IMR-90 (cell line): ENCODE results near the gene MAGI1.

Experiments
- CEBPB ChIP-seq: IDR thresholded peaks from 2 replicates; pipeline ENCODE4 v1.6.1; 2012; ENCODE audit warnings: low read depth, low read length, improper control_type of control experiment
- CHD1 ChIP-seq: IDR thresholded peaks from 2 replicates; pipeline ENCODE4 v1.6.1; 2012; ENCODE audit warnings: low read depth, low read length, improper control_type of control experiment
- MAFK ChIP-seq: IDR thresholded peaks from 2 replicates; pipeline ENCODE4 v1.6.1; 2012; ENCODE audit warnings: low read depth, low read length, improper control_type of control experiment
- MAZ ChIP-seq: IDR thresholded peaks from 2 replicates; pipeline ENCODE4 v1.6.1; 2012; ENCODE audit warnings: low read depth, mild to moderate bottlenecking, low read length, improper control_type of control experiment, moderate library complexity, borderline replicate concordance
- MXI1 ChIP-seq: IDR thresholded peaks from 2 replicates; pipeline ENCODE4 v1.6.1; 2012; ENCODE audit warnings: low read depth, mild to moderate bottlenecking, low read length, moderate library complexity, borderline replicate concordance
- NFE2L2 ChIP-seq: fragments of 150-350 bp; IDR thresholded peaks from 2 replicates; pipeline ENCODE4 v1.6.1; 2016; ENCODE audit warnings: low read depth, mild to moderate bottlenecking, low read length
- POLR2A ChIP-seq: IDR thresholded peaks from 2 replicates; pipeline ENCODE4 v1.6.1; 2012; ENCODE audit warnings: mild to moderate bottlenecking, low read depth, low read length
- RAD21 ChIP-seq: IDR thresholded peaks from 2 replicates; pipeline ENCODE4 v1.6.1; 2012; ENCODE audit warnings: low read length, improper control_type of control experiment
- RCOR1 ChIP-seq: IDR thresholded peaks from 2 replicates; pipeline ENCODE4 v1.6.1; 2012; ENCODE audit warnings: mild to moderate bottlenecking, low read length, improper control_type of control experiment; ENCODE audit not compliant: insufficient replicate concordance
- RFX5 ChIP-seq: IDR thresholded peaks from 2 replicates; pipeline ENCODE4 v1.8.0; 2012; ENCODE audit warnings: low read depth, mild to moderate bottlenecking, low read length, moderate library complexity
- TF ChIP-seq, protein P1 (sequence below): conservative IDR thresholded peaks from 2 replicates; pipeline ENCODE4 v1.5.1; 2012; ENCODE audit warnings: mild to moderate bottlenecking, low read depth, low read length, improper control_type of control experiment
- TF ChIP-seq, protein P2 (sequence below): fragments of 150-350 bp; IDR thresholded peaks from 2 replicates; pipeline ENCODE4 v1.6.1; 2016; ENCODE audit warnings: low read depth, mild to moderate bottlenecking, low read length, moderate library complexity, borderline replicate concordance
- TF ChIP-seq, protein P3 (sequence below): fragments of 150-350 bp; IDR thresholded peaks from 2 replicates; pipeline ENCODE4 v1.6.1; 2017; ENCODE audit warnings: mild to moderate bottlenecking, antibody characterized with exemption, low read length, low read depth

DNA sequence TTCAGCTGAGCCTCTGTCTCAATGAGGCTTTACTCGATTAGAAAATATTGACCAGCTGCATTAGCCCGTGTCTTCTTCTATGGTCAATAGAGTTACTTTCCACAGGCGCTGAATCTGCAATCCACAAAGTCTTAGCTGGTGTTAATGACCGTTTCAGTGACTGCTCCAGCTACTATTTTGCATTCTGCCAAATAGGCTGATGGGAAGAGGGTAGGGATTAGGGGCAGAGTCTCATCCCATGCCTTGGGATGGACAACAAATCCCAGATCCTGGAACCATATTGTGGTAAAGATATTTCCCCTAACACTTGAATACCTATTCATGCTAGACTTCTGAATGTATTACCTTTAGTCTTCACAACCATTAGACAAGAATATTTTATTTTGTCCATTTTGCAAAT is 29.5 kb upstream of the MAGI1 start:
- TF ChIP-seq, protein P1, sequence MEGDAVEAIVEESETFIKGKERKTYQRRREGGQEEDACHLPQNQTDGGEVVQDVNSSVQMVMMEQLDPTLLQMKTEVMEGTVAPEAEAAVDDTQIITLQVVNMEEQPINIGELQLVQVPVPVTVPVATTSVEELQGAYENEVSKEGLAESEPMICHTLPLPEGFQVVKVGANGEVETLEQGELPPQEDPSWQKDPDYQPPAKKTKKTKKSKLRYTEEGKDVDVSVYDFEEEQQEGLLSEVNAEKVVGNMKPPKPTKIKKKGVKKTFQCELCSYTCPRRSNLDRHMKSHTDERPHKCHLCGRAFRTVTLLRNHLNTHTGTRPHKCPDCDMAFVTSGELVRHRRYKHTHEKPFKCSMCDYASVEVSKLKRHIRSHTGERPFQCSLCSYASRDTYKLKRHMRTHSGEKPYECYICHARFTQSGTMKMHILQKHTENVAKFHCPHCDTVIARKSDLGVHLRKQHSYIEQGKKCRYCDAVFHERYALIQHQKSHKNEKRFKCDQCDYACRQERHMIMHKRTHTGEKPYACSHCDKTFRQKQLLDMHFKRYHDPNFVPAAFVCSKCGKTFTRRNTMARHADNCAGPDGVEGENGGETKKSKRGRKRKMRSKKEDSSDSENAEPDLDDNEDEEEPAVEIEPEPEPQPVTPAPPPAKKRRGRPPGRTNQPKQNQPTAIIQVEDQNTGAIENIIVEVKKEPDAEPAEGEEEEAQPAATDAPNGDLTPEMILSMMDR: no peak
- TF ChIP-seq RAD21 (no peak), CEBPB (no peak), POLR2A (no peak), CHD1 (no peak), MXI1 (no peak), NFE2L2 (no peak), MAZ (no peak), RCOR1 (no peak), MAFK (no peak), RFX5 (no peak)
- TF ChIP-seq, protein P2, sequence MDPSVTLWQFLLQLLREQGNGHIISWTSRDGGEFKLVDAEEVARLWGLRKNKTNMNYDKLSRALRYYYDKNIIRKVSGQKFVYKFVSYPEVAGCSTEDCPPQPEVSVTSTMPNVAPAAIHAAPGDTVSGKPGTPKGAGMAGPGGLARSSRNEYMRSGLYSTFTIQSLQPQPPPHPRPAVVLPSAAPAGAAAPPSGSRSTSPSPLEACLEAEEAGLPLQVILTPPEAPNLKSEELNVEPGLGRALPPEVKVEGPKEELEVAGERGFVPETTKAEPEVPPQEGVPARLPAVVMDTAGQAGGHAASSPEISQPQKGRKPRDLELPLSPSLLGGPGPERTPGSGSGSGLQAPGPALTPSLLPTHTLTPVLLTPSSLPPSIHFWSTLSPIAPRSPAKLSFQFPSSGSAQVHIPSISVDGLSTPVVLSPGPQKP: no peak
- TF ChIP-seq, protein P3, sequence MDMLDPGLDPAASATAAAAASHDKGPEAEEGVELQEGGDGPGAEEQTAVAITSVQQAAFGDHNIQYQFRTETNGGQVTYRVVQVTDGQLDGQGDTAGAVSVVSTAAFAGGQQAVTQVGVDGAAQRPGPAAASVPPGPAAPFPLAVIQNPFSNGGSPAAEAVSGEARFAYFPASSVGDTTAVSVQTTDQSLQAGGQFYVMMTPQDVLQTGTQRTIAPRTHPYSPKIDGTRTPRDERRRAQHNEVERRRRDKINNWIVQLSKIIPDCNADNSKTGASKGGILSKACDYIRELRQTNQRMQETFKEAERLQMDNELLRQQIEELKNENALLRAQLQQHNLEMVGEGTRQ: no peak
